GM12891 (cell line): ENCODE results near the gene SLC16A9.

ENCODE experiments used
- POLR2A ChIP-seq: IDR thresholded peaks from 2 replicates; pipeline ENCODE4 v1.6.1; 2011; ENCODE audit warnings: low read depth, low read length, control low read depth
- POLR2AphosphoS5 ChIP-seq: IDR thresholded peaks from 2 replicates; pipeline ENCODE4 v1.6.1; 2011; ENCODE audit warnings: low read depth, low read length, control low read depth
- SPI1 ChIP-seq: IDR thresholded peaks from 2 replicates; pipeline ENCODE4 v1.6.1; 2011; ENCODE audit warnings: low read depth, low read length, control low read depth
- TAF1 ChIP-seq: IDR thresholded peaks from 2 replicates; pipeline ENCODE4 v1.6.1; 2011; ENCODE audit warnings: low read depth, low read length, control low read depth

GRCh38 chr10:59626523-59626869 lies 83.2 kb downstream of the SLC16A9 start:
- TF ChIP-seq POLR2AphosphoS5 (no peak), POLR2A (no peak), TAF1 (no peak), SPI1 (no peak)
